ENCODE results near the gene MOSPD3. TPM values are rescaled to one million over a fixed set of nuclear protein-coding genes. Genes with fewer than 3 reads are reported as not detected.

The MOSPD3 gene
- total RNA-seq, 4 donors from 2014 or later: 18.0 to 35.5 (median 28.5) TPM

- no peak within 1 kb of the TSS for H3K4me3 ChIP-seq
- WGBS: 93% methylated on average over 58 of the region's 70 CpGs
- no peak for TF ChIP-seq POLR2AphosphoS5 (IDR thresholded peaks at IDR 0.05)
- H3K9me3 ChIP-seq: no peaks in the 10 kb centered on the region
- no peaks in the 10 kb centered on the region for H3K27me3 ChIP-seq
- H3K4me1 ChIP-seq: peaks cover 16% of the 10 kb centered on the region
- no peak for DNase-seq (ENCODE audit: low spot score in 2 of 2)
- no peak within 1 kb of the TSS for H3K27ac ChIP-seq
- H3K36me3 ChIP-seq: peaks cover 52% of the 10 kb centered on the region
These were observed 38.5 kb upstream of the MOSPD3 start, which contains the start of gene SAP25 for GRCh38 chr7:100573691-100574361. SAP25 (minus strand) TSS chr7:100573900; CDS start chr7:100573742, 158 bp downstream.

GRCh38 chr7:100574362-100575205 lies 37.8 kb upstream of the MOSPD3 start:
- no peak for DNase-seq (ENCODE audit: low spot score in 2 of 2)
- no peaks in the 10 kb centered on the region for H3K27me3 ChIP-seq
- no peaks in the 10 kb centered on the region for H3K9me3 ChIP-seq
- peaks cover 10% of the 10 kb centered on the region for H3K4me1 ChIP-seq
- H3K27ac ChIP-seq: no peak overlapping the region
- no peak overlapping the region for H3K4me3 ChIP-seq
- TF ChIP-seq POLR2AphosphoS5 (IDR thresholded peaks at IDR 0.05) (no peak), EP300 (IDR thresholded peaks at IDR 0.05) (no peak)
- H3K36me3 ChIP-seq: peaks cover 60% of the 10 kb centered on the region
- 94% methylated on average over 44 of the region's 44 CpGs for WGBS

- Histone ChIP-seq H3K4me3 (no peak overlapping the region), H3K27ac (no peak overlapping the region), H3K9me3 (no peaks in the 10 kb centered on the region), H3K4me1 (peaks cover 3% of the 10 kb centered on the region), H3K36me3 (peaks cover 66% of the 10 kb centered on the region), H3K27me3 (no peaks in the 10 kb centered on the region)
- TF ChIP-seq POLR2A (IDR thresholded peaks at IDR 0.05) (no peak), POLR2AphosphoS5 (IDR thresholded peaks at IDR 0.05) (no peak), EP300 (IDR thresholded peaks at IDR 0.05) (no peak)
- TF ChIP-seq, protein P1, sequence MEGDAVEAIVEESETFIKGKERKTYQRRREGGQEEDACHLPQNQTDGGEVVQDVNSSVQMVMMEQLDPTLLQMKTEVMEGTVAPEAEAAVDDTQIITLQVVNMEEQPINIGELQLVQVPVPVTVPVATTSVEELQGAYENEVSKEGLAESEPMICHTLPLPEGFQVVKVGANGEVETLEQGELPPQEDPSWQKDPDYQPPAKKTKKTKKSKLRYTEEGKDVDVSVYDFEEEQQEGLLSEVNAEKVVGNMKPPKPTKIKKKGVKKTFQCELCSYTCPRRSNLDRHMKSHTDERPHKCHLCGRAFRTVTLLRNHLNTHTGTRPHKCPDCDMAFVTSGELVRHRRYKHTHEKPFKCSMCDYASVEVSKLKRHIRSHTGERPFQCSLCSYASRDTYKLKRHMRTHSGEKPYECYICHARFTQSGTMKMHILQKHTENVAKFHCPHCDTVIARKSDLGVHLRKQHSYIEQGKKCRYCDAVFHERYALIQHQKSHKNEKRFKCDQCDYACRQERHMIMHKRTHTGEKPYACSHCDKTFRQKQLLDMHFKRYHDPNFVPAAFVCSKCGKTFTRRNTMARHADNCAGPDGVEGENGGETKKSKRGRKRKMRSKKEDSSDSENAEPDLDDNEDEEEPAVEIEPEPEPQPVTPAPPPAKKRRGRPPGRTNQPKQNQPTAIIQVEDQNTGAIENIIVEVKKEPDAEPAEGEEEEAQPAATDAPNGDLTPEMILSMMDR (IDR thresholded peaks at IDR 0.05): no peak
- WGBS: 82% methylated on average over 14 of the region's 14 CpGs
- no peak for DNase-seq (ENCODE audit: low spot score in 2 of 2)
These were observed 37.1 kb upstream of the MOSPD3 start for GRCh38 chr7:100575206-100575631.

DNA sequence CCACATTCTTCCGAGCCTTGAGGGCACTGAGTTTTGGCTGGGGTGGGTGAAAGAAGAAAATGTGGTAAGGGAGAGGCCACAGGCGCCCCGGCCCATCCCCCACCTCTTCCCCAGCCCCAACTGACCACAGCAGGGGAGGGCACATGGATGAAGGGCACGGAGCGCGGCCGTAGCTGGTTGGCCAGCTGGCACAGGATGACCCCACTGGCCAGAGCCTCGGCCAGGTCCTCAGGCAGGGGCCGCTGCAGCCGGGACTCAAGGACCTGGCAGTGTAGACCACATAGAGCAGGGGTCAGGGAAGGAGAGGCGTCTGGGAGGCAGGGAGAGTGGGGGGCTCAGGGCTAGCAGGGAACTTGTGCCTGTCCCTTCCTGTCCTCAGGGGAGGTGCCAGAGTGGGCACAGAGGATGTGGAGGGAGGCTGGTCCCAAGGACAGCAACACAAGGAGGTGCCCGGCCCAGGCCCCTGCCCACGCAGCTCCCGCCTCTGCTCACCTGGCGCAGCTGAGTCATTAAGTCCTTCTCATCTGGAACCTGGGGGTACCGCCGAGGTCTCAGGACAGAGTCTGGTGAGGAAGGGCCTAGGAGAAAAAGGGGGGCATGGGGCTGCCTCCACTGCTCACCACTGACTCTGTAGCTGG lies 36.5 kb upstream of the MOSPD3 start:
- Histone ChIP-seq H3K4me1 (no peaks in the 10 kb centered on the region), H3K4me3 (no peak overlapping the region), H3K9me3 (no peaks in the 10 kb centered on the region), H3K27ac (no peak overlapping the region), H3K36me3 (peaks cover 71% of the 10 kb centered on the region), H3K27me3 (no peaks in the 10 kb centered on the region)
- no peak for TF ChIP-seq EP300 (IDR thresholded peaks at IDR 0.05)
- TF ChIP-seq POLR2A (IDR thresholded peaks at IDR 0.05): no peak
- no peak for TF ChIP-seq POLR2AphosphoS5 (IDR thresholded peaks at IDR 0.05)
- TF ChIP-seq, protein P1 (IDR thresholded peaks at IDR 0.05): no peak
- no peak for DNase-seq (ENCODE audit: low spot score in 2 of 2)
- WGBS: 88% methylated on average over 17 of the region's 17 CpGs

DNA sequence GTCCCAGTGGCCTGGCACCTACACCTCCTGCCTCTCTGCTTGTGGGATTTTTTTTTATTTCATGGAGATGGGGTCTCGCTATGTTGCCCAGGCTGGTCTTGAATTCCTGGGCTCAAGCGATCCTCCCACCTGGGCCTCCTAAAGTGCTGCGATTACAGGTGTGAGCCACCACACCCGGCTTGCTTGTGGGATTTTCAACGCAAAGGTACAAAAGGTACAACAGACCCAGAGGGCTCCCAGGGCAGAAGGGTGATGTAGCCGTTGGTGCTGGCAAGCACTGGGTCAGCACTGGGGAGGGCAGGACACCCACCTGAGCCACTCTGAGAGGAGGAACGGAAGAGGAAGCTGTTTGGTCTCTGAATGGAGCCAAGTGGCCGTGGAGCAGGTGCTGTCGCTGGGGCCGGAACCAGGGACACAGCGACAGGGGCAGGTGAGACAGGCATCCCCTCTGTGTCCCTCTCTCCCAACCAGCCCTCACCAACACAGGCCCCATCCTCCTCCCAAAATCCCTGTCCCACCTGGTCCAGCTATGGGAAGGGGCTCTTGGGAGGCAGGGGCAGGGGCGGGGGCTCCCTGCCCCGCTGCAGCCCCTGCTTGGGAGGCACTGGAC lies 35.9 kb upstream of the MOSPD3 start:
- TF ChIP-seq, protein P1 (IDR thresholded peaks at IDR 0.05): no peak
- TF ChIP-seq POLR2AphosphoS5 (IDR thresholded peaks at IDR 0.05) (no peak), EP300 (IDR thresholded peaks at IDR 0.05) (no peak), POLR2A (IDR thresholded peaks at IDR 0.05) (no peak)
- H3K36me3 ChIP-seq: peaks cover 78% of the 10 kb centered on the region
- WGBS: 93% methylated on average over 13 of the region's 13 CpGs

More for the DNA sequence above, 35.9 kb upstream of the MOSPD3 start:
- DNase-seq (ENCODE audit: low spot score in 2 of 2): no peak
- no peaks in the 10 kb centered on the region for H3K27me3 ChIP-seq
- no peaks in the 10 kb centered on the region for H3K9me3 ChIP-seq
- peaks cover under 1% of the 10 kb centered on the region for H3K4me1 ChIP-seq
- no peak overlapping the region for H3K4me3 ChIP-seq
- no peak overlapping the region for H3K27ac ChIP-seq
